Motor neuron (in vitro differentiated cells): ENCODE data around the gene NAPSA. TPM values are rescaled to one million over a fixed set of nuclear protein-coding genes. Genes with fewer than 3 reads are reported as not detected.
"Not testable (repeated sequence)": the region's sequence is repeated elsewhere in the genome, so short reads cannot be mapped to it uniquely, and the experiment has no call there.

Experiments used
- ATAC-seq, 8 experiments: fragments of 200-7000 bp; cut with Tn5 transposase; replicated peaks in 6 of 8; 2 replicates each; pipeline ENCODE4 v1.8.0; 2021; ENCODE audit warnings: mild to moderate bottlenecking in 8 of 8, moderate library complexity in 8 of 8
- H3K27ac ChIP-seq, 2 donors: fragments of 250-450 bp; sonication (Bioruptor Pico); 2 replicates each; pipeline ENCODE4 v1.9.0; 2021; ENCODE audit warnings: antibody characterized with exemption in 2 of 2, mild to moderate bottlenecking in 2 of 2, moderate library complexity in 1 of 2
- H3K4me1 ChIP-seq, 2 donors: fragments of 250-450 bp; sonication (Bioruptor Pico); replicated peaks in 1 of 2; 2 replicates each; pipeline ENCODE4 v1.6.1; 2021; ENCODE audit warnings: antibody characterized with exemption in 2 of 2, mild to moderate bottlenecking in 2 of 2, moderate library complexity in 1 of 2
- H3K4me3 ChIP-seq, 5 donors: fragments of 250-450 bp; sonication (Bioruptor Pico); 2 replicates each; pipeline ENCODE4 v1.9.0; 2021; ENCODE audit warnings: antibody characterized with exemption in 5 of 5, mild to moderate bottlenecking in 5 of 5, moderate library complexity in 4 of 5
- WGBS, 10 experiments: fragments of 450-650 bp; shearing (Covaris generic); methylation state at CpG; one replicate each; pipeline ENCODE4 v1.0.0; 2022; 5-methylcytosine and 5-hydroxymethylcytosine counted together
- in situ Hi-C, 9 experiments: fragments of 400-800 bp; cut with MboI; loops; one replicate each; pipeline ENCODE4 v1.15.0; 2021; ENCODE audit warnings: low sequenced_read_pairs in 9 of 9, low pct_unique_long_range_greater_than_20kb in 2 of 9; ENCODE audit not compliant: unreplicated experiment in 9 of 9
- total RNA-seq, 8 experiments: library from RNA; unstranded; fragments of 300-600 nt; gene quantifications; 2 replicates each; pipeline versions ENCODE4 v1.2.3 to v1.2.4, GENCODE V29; 2022

The NAPSA gene
- total RNA-seq, 8 experiments from 2014 or later: 0.18 to 1.9 (median 0.95) TPM

DNA sequence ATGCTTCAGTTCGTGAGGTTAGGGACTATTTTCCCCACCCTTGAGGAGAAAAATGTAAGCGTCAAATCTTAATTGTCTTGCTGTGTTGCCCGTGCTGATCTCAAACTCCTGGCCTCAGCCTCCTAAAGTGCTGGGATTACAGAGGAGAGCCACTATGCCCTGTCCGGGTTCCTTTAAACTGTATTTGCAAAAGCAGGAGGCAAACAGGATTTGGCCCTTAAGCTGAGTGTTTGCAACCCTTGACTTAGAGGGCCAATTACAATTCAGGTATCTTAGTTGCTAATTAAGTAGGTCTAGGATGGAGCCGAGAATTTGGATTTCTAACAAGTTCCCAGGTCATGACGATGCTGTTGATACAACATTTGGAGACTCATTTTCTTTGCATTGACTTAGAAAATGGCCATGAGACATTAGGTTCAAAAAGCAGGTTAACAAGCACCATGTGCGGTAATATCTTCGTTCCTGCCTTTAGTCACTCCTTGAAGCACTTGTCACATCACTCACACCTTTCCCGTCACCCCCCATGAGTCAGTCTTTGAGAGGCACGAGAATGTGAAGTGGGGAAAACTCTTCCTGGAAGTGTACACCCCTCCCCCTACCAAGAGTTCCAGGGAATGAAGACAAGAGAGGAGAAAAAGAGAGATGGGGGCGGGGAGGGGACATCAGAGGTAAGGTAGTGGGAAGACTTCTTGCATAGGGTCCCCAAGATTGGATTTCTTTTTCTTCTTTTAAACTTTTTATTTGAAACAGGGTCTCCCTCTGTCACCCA is 2.6 kb downstream of the NAPSA start:
- no peak for ATAC-seq
- in situ Hi-C loops: loop anchor here (10.0 to 25.0 kb wide), 7 partner anchors 99 to 574 kb away; partner anchors contain the start of genes ACP4 (in 6 of the 9) and KLK4 (in 2 of the 9)
- no peak overlapping the region for H3K4me3 ChIP-seq
- no peak overlapping the region for H3K27ac ChIP-seq
- 10 to 68% (median 42%) methylated on average over 2 to 9 of the region's 11 CpGs; no CpG with 5 or more reads in 1 of the 10 experiments for WGBS, 10 experiments
- no peaks in the 10 kb centered on the region for H3K4me1 ChIP-seq

DNA sequence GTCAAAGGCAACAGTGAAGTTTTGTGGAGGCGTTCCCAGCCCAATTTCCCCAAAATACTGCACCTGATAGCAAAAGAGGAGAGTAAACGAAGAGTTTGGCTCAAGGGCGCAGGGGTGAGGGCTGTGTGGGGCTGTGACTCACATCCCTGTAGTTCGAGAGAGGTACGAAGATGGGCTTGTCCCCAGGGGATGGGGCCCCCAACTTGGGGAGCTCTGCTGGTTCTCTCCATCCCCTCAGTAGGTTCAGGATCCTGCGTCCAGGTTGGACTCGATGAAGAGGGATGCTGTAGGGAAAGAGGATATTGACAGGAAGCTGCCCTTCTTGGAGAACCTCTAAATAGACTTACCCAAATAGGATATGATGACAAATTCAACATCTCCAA is 3.4 kb downstream of the NAPSA start:
- no peak for ATAC-seq
- WGBS, 10 experiments: 62 to 100% (median 74%) methylated on average over 2 to 5 of the region's 7 CpGs; no CpG with 5 or more reads in 5 of the 10 experiments
- in situ Hi-C loops: loop anchor here (10.0 to 25.0 kb wide), 7 partner anchors 100 to 575 kb away; partner anchors contain the start of genes ACP4 (in 6 of the 9) and KLK4 (in 2 of the 9)
- no peak overlapping the region for H3K4me3 ChIP-seq
- peaks cover 0 to 2% of the 10 kb centered on the region in 2 donors for H3K4me1 ChIP-seq
- no peak overlapping the region for H3K27ac ChIP-seq

DNA sequence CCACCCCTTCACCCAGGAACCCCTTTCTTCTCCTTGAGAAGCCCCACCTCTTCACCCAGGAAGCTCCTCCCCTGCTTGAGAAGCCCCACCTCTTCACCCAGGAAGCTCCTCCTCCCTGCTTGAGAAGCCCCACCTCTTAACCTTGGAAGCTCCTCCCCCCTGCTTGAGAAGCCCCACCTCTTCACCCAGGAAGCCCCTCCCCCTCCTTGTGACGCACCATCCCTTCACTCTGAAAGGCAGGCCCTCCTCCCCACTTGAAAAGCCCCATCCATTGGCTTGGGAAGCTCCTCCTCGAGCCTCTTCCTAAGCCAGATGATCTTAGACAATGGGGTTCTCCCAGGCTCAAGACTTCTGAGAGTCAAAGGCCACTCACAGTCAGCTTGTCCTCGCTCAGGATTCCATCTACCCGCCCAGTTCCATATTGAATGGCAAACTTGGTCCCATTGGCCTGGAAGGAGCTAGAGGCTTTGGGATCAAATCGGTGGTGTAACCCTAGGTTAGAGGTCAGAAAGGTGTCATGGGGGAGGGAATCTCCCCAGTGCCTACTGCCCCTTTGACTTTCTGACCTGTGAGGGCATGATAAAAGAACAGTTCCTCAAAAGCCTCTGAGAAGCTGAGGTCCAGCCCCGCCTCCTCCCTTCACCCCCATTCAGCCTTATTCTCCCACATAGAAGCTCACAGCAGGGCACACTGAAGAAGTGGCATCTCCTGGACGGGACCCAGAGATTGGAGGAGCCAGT is 4.0 kb downstream of the NAPSA start:
- H3K4me1 ChIP-seq: peaks cover 0 to 2% of the 10 kb centered on the region in 2 donors
- no peak overlapping the region for H3K4me3 ChIP-seq
- no peak for ATAC-seq
- in situ Hi-C loops: loop anchor here (10.0 to 25.0 kb wide), 7 partner anchors 101 to 576 kb away; partner anchors contain the start of genes ACP4 (in 6 of the 9) and KLK4 (in 2 of the 9)
- WGBS, 10 experiments: 42 to 100% (median 76%) methylated on average over 1 to 4 of the region's 7 CpGs; no CpG with 5 or more reads in 6 of the 10 experiments
- no peak overlapping the region for H3K27ac ChIP-seq

DNA sequence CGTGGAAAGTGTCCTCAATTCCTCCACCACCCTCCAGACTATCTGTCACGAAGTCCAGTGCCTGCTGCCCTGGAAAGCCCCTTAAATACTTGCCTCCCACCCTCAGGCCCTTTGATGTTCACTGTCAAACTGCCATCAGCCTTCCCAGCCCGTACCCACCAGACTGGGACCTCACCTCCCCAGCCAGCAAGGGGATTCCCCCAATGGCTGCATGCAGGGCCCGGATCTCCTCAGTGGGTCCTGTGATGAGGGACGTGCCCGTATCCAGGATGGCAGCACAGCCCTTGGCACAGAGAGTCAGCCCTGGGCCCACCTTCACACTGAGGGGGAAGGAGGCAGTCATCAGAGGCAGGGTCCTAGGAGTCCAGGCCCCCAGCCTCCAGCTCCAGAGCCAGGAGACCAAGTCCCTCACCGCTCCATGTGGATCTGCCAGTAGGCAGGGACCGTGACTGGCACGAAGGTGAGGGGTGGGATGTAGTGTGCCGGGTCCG is 6.1 kb downstream of the NAPSA start:
- 33 to 89% (median 70%) methylated on average over 1 to 5 of the region's 11 CpGs; no CpG with 5 or more reads in 7 of the 10 experiments for WGBS, 10 experiments
- Histone ChIP-seq H3K4me3 (no peak overlapping the region), H3K27ac (no peak overlapping the region), H3K4me1 (peaks cover 0 to 2% of the 10 kb centered on the region in 2 donors)
- no peak for ATAC-seq
- in situ Hi-C loops: loop anchor here in 8 of 9 experiments (25.0 kb wide), 5 partner anchors 103 to 578 kb away; partner anchors contain the start of genes ACP4 (in 5 of the 8) and KLK4 (in 2 of the 8)

DNA sequence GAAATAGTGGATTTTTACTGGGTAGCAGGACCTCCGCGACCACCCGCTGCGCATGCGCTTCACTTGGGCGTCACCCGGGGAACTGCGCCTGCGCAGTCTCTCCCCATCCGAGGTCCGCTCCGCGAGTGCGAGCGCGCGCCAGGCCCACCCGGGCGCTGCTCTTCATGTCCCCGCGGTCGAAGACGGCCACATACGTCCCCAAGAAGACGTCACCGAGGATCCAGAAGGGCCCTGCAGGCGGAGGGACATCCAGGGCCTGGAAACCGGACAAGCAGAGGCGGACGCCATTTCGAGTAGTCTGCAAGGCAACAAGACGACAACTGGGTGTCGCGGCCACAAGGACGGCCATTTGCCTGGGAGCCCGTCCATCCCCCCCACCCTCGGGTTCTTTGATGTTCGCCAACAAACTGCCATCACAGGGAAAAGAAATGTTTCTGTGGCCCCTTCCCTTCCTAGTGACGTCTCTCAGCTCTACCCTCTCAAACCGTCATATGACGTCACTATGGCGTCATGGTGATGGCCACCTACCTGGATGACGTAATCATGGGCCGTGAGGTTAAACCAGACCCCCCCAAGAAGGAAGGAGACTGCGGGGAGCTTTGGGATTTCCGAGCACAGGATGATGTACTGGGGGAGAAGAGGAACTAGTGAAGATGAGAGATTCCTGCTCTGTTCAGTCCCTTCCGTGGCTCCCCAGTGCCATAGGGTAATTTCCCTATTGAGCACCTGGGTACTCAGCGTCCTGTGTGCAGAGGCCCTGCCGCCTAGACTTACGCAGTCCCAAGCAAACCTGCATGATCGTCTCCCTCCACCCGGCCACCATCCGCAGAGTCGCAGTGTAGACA is 6.7 kb downstream of the NAPSA start:
- in situ Hi-C loops: loop anchor here in 8 of 9 experiments (25.0 kb wide), 5 partner anchors 104 to 579 kb away; partner anchors contain the start of genes ACP4 (in 5 of the 8) and KLK4 (in 2 of the 8)

DNA sequence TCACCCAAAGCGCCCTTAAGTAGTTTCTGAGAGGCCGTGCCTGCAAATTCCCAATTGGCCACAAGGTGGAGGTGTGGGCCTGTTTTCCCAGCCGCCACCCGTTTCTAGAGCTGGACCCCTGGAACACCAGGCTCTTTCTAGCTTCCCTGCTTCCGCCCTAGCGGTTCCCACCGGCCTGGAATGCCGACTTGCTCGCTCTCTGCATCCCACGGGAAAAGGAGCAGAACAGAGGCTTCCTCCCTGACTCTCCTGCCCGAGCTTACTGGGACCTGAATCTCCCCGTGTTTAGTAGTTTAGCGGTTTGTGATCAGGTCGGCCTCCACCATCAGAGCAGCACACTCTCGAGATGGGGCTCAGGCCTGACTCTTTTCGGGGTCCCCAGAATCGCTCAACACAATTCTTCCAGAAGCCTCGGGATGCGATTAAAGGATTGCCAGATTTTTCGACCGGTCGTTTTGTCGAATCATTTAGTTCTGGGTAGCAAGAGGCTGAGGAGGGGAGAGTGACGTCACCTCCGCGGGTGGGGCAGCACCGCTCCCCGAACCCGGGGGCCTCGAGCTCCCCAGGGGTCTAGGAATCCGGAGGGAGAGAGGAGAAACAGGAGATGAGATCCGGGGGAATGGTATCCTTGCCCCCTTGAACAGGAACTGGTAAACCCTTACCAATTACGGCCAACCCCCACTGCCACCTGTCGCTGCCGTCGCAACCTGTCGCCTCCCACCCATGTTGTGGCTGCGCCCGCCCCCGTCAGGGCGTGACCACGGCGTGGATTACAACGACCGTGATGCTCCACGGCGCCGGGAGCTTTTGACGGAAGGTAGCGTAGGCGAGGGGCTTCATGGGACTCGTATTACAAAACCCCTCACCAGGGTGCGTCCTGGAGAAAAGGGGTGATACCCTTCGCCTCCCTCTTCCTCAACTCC is 8.0 kb downstream of the NAPSA start:
- peak; percentile 26 to 92 (median 49) for ATAC-seq
- no peak overlapping the region for H3K4me3 ChIP-seq
- WGBS, 10 experiments: 0 to 100% (median 39%) methylated on average over 1 to 30 of the region's 54 CpGs; no CpG with 5 or more reads in 2 of the 10 experiments
- H3K27ac ChIP-seq: peak overlapping the region in 1 of 2 donors; percentile 9
- in situ Hi-C loops: loop anchor here in 8 of 9 experiments (25.0 kb wide), 5 partner anchors 105 to 580 kb away; partner anchors contain the start of genes ACP4 (in 5 of the 8) and KLK4 (in 2 of the 8)
- peaks cover 0 to 2% of the 10 kb centered on the region in 2 donors for H3K4me1 ChIP-seq

More for the DNA sequence above, 6.7 kb downstream of the NAPSA start:
- no peak overlapping the region for H3K27ac ChIP-seq
- 39 to 91% (median 89%) methylated on average over 2 to 38 of the region's 54 CpGs; no CpG with 5 or more reads in 5 of the 10 experiments for WGBS, 10 experiments
- ATAC-seq: no peak
- H3K4me3 ChIP-seq: no peak overlapping the region
- peaks cover 0 to 2% of the 10 kb centered on the region in 2 donors for H3K4me1 ChIP-seq

DNA sequence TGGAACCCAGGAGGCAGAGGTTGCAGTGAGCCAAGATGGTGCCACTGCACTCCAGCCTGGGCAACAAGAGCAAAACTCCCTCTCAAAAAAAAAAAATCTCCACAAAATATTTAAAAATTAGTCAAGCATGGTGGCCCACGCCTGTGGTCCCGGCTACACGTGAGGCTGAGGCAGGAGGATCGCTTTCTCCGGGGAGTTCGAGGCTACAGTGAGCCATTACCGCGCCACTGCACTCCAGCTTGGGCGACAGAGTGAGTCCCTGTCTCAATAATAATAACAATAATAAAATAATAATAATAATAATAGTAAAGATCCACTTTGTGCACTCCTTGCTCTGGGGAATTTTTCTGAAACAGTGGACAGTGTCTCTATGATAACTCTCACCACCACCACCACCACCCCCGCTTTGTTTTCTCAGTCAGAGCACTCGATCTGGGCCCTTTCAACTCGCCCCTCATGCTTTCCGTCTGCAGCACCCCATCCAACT is 8.7 kb downstream of the NAPSA start:
- no peak for ATAC-seq
- in situ Hi-C loops: loop anchor here in 8 of 9 experiments (25.0 kb wide), 5 partner anchors 106 to 581 kb away; partner anchors contain the start of genes ACP4 (in 5 of the 8) and KLK4 (in 2 of the 8)
- H3K27ac ChIP-seq: no peak overlapping the region
- no peak overlapping the region for H3K4me3 ChIP-seq
- H3K4me1 ChIP-seq: peaks cover 0 to 2% of the 10 kb centered on the region in 2 donors
- WGBS, 10 experiments: 0 to 45% (median 3%) methylated on average over 1 to 9 of the region's 13 CpGs; no CpG with 5 or more reads in 3 of the 10 experiments

DNA sequence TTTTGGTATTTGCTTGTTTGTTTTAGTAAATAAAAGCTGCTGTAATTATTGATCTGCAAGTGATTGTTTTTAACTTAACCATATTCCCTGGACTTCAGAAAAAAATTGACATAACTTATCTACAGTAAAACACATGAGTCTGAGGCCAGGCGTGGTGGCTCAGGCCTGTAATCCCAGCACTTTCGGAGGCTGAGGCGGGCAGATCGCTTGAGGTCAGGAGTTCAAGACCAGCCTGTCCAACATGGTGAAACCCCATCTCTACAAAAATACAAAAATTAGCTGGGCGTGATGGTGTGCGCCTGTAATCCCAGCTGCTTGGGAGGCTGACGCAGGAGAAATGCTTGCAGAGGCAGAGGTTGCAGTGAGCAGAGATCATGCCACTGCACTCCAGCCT is 12.0 kb downstream of the NAPSA start:
- WGBS, 10 experiments: 54 to 100% (median 68%) methylated on average over 1 to 5 of the region's 7 CpGs; no CpG with 5 or more reads in 2 of the 10 experiments
- in situ Hi-C loops: loop anchor here in 8 of 9 experiments (25.0 kb wide), 5 partner anchors 109 to 584 kb away; partner anchors contain the start of genes ACP4 (in 5 of the 8) and KLK4 (in 2 of the 8)
- not testable (repeated sequence) for H3K4me3 ChIP-seq, ATAC-seq, H3K4me1 ChIP-seq, H3K27ac ChIP-seq

DNA sequence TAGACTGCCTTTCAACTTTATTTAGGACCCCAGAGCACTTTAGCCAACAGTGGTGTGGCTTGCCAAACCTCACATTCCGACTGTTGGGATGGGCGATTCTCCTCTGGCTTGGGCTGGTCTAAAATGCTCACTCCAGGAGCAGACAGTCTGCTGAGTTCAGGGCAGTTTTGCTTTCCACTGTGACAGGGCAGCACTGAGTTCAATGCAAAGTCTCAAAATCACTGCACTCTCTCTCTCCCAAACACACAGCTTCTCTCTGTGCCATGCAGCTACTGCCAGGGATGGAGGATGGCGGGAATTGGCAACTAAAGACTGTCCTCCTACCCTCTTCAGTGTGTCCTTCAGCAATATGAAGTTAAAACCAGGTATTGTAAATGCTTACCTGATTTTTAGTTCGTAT is 13.2 kb downstream of the NAPSA start:
- 0 to 80% (median 47%) methylated on average over 1 to 4 of the region's 4 CpGs; no CpG with 5 or more reads in 1 of the 10 experiments for WGBS, 10 experiments
- in situ Hi-C loops: loop anchor here in 8 of 9 experiments (25.0 kb wide), 5 partner anchors 110 to 585 kb away; partner anchors contain the start of genes ACP4 (in 5 of the 8) and KLK4 (in 2 of the 8)

DNA sequence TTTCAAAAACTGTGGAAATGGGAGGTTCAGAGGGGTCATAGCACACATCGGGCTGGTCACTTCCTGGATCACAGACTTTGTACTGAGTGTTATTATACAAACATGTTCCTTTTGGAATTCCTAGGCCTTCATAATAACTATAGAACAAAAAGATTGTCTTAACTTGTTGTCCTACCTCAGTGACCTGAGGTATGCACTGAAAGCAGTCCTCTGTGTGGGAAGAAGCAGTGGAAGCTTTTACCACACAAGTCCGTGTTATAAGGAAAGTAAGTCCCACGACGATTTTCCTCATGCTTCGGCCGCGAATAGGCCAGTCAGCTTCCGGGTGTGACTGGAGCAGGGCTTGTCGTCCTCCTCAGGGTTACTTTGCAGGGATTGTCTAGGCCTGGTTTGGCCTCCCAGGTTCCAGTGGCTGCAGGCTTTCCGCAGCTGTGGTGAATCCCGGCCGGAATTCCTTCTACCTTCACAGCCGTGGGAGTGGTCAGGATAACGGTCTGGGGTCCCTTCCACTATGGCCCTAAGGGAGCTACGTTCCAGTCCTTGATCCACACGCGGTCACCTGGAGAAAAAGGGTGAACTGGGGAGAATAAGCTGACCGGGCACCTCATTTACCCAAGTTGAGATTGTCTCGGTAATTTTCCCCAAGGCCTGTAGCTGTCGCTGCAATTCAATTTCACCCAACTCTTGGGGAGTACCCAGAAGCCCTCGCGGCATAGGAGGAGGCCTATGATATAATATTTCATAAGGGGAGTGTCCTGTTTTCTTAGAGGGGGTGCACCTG is 16.0 kb downstream of the NAPSA start:
- Histone ChIP-seq H3K4me1 (no peaks in the 10 kb centered on the region), H3K27ac (no peak overlapping the region), H3K4me3 (no peak overlapping the region)
- 40 to 100% (median 77%) methylated on average over 1 to 13 of the region's 22 CpGs; no CpG with 5 or more reads in 2 of the 10 experiments for WGBS, 10 experiments
- in situ Hi-C loops: loop anchor here in 8 of 9 experiments (25.0 kb wide), 5 partner anchors 113 to 588 kb away; partner anchors contain the start of genes ACP4 (in 5 of the 8) and KLK4 (in 2 of the 8)
- no peak for ATAC-seq

More for the DNA sequence above, 13.2 kb downstream of the NAPSA start:
- no peak overlapping the region for H3K4me3 ChIP-seq
- H3K27ac ChIP-seq: no peak overlapping the region
- peaks cover 0 to 1% of the 10 kb centered on the region in 2 donors for H3K4me1 ChIP-seq
- ATAC-seq: peak in 1 of 8 experiments; percentile 32
